ENCODE measurements around the gene MYOG. TPM values are rescaled to one million over a fixed set of nuclear protein-coding genes. Genes with fewer than 3 reads are reported as not detected.

The MYOG gene
- total and polyA plus RNA-seq, 10 of the 15 experiments (the other 5 are each of a cell fraction or from before 2014, with no cell fraction given), result not detected

DNA sequence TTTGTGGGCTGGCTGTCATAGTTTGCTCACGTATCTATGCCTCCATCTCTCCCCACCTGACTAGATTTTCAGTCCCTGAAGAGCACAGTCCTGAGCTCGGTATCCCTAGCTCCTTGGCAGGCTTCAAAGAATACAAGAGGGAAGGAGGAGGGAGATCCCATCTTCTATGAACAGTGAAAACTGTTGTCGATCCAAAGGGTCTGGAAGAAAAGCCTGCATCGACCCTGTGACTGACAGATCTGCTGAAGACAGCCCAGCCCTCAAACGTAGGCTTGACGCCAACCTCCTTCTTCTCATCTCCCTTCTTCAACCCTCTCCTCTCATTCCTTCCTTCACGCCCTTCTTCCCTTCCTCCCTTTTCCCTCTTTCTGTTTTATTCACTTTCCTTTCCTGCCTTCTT, 28.4 kb upstream of the MYOG start:
- intact Hi-C loops (cut with micrococcal nuclease; ENCODE audit: unreplicated experiment), result no loop called here
- no peak for DNase-seq (ENCODE audit: low read depth, low spot score)
- Histone ChIP-seq H3K79me2 (ENCODE audit: control insufficient read depth, insufficient read depth, low read length) (no peaks in the 10 kb centered on the region), H3K36me3 (ENCODE audit: control insufficient read depth in 2 of 2, insufficient read depth in 2 of 2, low read length in 1 of 2) (no peaks in the 10 kb centered on the region), H3K4me1 (ENCODE audit: control insufficient read depth, insufficient read depth, low read length) (no peaks in the 10 kb centered on the region), H4K20me1 (ENCODE audit: control insufficient read depth, insufficient read depth) (no peaks in the 10 kb centered on the region), H3K4me2 (ENCODE audit: control insufficient read depth, insufficient read depth) (no peak overlapping the region), H3K4me3 (no peak overlapping the region), H3K9me3 (replicated peaks; ENCODE audit: control insufficient read depth, insufficient read depth, low read length) (no peaks in the 10 kb centered on the region), H3K27ac (ENCODE audit: control insufficient read depth, insufficient read depth) (no peak overlapping the region), H2AFZ (ENCODE audit: control insufficient read depth, low read depth, low read length) (no peak overlapping the region), H3K9ac (ENCODE audit: control insufficient read depth, insufficient read depth, low read length) (no peak overlapping the region), H3K27me3 (replicated peaks in 1 of 2; ENCODE audit: control insufficient read depth in 2 of 2, insufficient read depth in 2 of 2, low read length in 1 of 2) (peaks cover 7 to 9% of the 10 kb centered on the region in 2 experiments; a peak in 3 of 4 replicates)
- RAD21 ChIA-PET (ENCODE audit: unreplicated experiment), result no interaction called here
- 13% methylated on average over 7 of the region's 7 CpGs for WGBS (ENCODE audit: insufficient coverage, insufficient replicate concordance, low lambda C conversion rate, missing lambda C conversion rate)
- in situ Hi-C loops (cut with MboI), result no loop called here
- no TSS peak for BruUV-seq (replicated peaks)
- POLR2A ChIA-PET, result no interaction called here
- no peak for FAIRE-seq
- CTCF ChIA-PET, result interaction anchor here (0.6 to 1.3 kb wide), 4 partner anchors 62 to 101 kb away, joined by 3 read pairs; no protein-coding TSS in a partner anchor
- ATAC-seq, result no peak
- SMC1A ChIA-PET (ENCODE audit: uncharacterized antibody, unreplicated experiment), result interaction anchor here (0.7 kb wide), 1 partner anchor 64 kb away, joined by 3 read pairs; no protein-coding TSS in a partner anchor
- TF ChIP-seq, protein P1, sequence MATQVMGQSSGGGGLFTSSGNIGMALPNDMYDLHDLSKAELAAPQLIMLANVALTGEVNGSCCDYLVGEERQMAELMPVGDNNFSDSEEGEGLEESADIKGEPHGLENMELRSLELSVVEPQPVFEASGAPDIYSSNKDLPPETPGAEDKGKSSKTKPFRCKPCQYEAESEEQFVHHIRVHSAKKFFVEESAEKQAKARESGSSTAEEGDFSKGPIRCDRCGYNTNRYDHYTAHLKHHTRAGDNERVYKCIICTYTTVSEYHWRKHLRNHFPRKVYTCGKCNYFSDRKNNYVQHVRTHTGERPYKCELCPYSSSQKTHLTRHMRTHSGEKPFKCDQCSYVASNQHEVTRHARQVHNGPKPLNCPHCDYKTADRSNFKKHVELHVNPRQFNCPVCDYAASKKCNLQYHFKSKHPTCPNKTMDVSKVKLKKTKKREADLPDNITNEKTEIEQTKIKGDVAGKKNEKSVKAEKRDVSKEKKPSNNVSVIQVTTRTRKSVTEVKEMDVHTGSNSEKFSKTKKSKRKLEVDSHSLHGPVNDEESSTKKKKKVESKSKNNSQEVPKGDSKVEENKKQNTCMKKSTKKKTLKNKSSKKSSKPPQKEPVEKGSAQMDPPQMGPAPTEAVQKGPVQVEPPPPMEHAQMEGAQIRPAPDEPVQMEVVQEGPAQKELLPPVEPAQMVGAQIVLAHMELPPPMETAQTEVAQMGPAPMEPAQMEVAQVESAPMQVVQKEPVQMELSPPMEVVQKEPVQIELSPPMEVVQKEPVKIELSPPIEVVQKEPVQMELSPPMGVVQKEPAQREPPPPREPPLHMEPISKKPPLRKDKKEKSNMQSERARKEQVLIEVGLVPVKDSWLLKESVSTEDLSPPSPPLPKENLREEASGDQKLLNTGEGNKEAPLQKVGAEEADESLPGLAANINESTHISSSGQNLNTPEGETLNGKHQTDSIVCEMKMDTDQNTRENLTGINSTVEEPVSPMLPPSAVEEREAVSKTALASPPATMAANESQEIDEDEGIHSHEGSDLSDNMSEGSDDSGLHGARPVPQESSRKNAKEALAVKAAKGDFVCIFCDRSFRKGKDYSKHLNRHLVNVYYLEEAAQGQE (IDR thresholded peaks at IDR 0.05; ENCODE audit: low read depth, low read length), result no peak
- no peak for TF ChIP-seq BMI1 (IDR thresholded peaks at IDR 0.05; ENCODE audit: borderline replicate concordance)
- TF ChIP-seq NFYB (IDR thresholded peaks at IDR 0.05; ENCODE audit: insufficient read depth, low read depth, low read length), result no peak
- no peak for TF ChIP-seq SIN3A (IDR thresholded peaks at IDR 0.05; ENCODE audit: low read depth, low read length)
- TF ChIP-seq, protein P2, sequence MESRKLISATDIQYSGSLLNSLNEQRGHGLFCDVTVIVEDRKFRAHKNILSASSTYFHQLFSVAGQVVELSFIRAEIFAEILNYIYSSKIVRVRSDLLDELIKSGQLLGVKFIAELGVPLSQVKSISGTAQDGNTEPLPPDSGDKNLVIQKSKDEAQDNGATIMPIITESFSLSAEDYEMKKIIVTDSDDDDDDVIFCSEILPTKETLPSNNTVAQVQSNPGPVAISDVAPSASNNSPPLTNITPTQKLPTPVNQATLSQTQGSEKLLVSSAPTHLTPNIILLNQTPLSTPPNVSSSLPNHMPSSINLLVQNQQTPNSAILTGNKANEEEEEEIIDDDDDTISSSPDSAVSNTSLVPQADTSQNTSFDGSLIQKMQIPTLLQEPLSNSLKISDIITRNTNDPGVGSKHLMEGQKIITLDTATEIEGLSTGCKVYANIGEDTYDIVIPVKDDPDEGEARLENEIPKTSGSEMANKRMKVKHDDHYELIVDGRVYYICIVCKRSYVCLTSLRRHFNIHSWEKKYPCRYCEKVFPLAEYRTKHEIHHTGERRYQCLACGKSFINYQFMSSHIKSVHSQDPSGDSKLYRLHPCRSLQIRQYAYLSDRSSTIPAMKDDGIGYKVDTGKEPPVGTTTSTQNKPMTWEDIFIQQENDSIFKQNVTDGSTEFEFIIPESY (IDR thresholded peaks at IDR 0.05), result no peak
- TF ChIP-seq, protein P3, sequence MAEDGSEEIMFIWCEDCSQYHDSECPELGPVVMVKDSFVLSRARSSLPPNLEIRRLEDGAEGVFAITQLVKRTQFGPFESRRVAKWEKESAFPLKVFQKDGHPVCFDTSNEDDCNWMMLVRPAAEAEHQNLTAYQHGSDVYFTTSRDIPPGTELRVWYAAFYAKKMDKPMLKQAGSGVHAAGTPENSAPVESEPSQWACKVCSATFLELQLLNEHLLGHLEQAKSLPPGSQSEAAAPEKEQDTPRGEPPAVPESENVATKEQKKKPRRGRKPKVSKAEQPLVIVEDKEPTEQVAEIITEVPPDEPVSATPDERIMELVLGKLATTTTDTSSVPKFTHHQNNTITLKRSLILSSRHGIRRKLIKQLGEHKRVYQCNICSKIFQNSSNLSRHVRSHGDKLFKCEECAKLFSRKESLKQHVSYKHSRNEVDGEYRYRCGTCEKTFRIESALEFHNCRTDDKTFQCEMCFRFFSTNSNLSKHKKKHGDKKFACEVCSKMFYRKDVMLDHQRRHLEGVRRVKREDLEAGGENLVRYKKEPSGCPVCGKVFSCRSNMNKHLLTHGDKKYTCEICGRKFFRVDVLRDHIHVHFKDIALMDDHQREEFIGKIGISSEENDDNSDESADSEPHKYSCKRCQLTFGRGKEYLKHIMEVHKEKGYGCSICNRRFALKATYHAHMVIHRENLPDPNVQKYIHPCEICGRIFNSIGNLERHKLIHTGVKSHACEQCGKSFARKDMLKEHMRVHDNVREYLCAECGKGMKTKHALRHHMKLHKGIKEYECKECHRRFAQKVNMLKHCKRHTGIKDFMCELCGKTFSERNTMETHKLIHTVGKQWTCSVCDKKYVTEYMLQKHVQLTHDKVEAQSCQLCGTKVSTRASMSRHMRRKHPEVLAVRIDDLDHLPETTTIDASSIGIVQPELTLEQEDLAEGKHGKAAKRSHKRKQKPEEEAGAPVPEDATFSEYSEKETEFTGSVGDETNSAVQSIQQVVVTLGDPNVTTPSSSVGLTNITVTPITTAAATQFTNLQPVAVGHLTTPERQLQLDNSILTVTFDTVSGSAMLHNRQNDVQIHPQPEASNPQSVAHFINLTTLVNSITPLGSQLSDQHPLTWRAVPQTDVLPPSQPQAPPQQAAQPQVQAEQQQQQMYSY (CRISPR knock-in tag; IDR thresholded peaks at IDR 0.05), result no peak
- TF ChIP-seq, protein P4, sequence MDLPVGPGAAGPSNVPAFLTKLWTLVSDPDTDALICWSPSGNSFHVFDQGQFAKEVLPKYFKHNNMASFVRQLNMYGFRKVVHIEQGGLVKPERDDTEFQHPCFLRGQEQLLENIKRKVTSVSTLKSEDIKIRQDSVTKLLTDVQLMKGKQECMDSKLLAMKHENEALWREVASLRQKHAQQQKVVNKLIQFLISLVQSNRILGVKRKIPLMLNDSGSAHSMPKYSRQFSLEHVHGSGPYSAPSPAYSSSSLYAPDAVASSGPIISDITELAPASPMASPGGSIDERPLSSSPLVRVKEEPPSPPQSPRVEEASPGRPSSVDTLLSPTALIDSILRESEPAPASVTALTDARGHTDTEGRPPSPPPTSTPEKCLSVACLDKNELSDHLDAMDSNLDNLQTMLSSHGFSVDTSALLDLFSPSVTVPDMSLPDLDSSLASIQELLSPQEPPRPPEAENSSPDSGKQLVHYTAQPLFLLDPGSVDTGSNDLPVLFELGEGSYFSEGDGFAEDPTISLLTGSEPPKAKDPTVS (IDR thresholded peaks at IDR 0.05; ENCODE audit: low read depth, low read length), result no peak
- TF ChIP-seq, protein P5, sequence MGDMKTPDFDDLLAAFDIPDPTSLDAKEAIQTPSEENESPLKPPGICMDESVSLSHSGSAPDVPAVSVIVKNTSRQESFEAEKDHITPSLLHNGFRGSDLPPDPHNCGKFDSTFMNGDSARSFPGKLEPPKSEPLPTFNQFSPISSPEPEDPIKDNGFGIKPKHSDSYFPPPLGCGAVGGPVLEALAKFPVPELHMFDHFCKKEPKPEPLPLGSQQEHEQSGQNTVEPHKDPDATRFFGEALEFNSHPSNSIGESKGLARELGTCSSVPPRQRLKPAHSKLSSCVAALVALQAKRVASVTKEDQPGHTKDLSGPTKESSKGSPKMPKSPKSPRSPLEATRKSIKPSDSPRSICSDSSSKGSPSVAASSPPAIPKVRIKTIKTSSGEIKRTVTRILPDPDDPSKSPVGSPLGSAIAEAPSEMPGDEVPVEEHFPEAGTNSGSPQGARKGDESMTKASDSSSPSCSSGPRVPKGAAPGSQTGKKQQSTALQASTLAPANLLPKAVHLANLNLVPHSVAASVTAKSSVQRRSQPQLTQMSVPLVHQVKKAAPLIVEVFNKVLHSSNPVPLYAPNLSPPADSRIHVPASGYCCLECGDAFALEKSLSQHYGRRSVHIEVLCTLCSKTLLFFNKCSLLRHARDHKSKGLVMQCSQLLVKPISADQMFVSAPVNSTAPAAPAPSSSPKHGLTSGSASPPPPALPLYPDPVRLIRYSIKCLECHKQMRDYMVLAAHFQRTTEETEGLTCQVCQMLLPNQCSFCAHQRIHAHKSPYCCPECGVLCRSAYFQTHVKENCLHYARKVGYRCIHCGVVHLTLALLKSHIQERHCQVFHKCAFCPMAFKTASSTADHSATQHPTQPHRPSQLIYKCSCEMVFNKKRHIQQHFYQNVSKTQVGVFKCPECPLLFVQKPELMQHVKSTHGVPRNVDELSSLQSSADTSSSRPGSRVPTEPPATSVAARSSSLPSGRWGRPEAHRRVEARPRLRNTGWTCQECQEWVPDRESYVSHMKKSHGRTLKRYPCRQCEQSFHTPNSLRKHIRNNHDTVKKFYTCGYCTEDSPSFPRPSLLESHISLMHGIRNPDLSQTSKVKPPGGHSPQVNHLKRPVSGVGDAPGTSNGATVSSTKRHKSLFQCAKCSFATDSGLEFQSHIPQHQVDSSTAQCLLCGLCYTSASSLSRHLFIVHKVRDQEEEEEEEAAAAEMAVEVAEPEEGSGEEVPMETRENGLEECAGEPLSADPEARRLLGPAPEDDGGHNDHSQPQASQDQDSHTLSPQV (IDR thresholded peaks at IDR 0.05), result no peak
